Measurements from ENCODE around the gene FBXO2. TPM values are rescaled to one million over a fixed set of nuclear protein-coding genes. Genes with fewer than 3 reads are reported as not detected.

The FBXO2 gene
- total RNA-seq, 4 donors from 2014 or later, result 1.1 to 24.3 (median 8.3) TPM

DNA sequence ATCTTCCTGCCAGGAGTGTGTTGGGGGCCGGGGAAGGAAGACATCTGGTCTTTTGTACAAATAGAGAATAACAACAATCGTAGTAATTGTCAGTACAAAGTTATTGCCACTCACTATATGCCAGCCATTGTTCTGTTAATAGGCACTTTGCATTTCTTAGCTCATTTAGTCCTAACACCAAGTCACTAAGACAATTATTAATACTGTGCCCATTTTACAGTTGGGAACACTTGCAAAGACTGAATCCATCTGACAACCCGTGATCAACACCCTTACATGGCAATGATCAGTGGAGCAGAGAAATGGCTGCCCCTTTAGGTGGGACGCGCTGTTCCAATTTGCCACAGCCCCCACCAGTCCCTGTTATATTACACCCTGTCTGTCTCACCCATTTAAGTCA lies 33.3 kb downstream of the FBXO2 start:
- TF ChIP-seq, protein P1, sequence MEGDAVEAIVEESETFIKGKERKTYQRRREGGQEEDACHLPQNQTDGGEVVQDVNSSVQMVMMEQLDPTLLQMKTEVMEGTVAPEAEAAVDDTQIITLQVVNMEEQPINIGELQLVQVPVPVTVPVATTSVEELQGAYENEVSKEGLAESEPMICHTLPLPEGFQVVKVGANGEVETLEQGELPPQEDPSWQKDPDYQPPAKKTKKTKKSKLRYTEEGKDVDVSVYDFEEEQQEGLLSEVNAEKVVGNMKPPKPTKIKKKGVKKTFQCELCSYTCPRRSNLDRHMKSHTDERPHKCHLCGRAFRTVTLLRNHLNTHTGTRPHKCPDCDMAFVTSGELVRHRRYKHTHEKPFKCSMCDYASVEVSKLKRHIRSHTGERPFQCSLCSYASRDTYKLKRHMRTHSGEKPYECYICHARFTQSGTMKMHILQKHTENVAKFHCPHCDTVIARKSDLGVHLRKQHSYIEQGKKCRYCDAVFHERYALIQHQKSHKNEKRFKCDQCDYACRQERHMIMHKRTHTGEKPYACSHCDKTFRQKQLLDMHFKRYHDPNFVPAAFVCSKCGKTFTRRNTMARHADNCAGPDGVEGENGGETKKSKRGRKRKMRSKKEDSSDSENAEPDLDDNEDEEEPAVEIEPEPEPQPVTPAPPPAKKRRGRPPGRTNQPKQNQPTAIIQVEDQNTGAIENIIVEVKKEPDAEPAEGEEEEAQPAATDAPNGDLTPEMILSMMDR (IDR thresholded peaks at IDR 0.05), result no peak
- ATAC-seq (ENCODE audit: low FRiP score) (no peak), DNase-seq (ENCODE audit: low spot score) (no peak)

- TF ChIP-seq, protein P1 (IDR thresholded peaks at IDR 0.05), result no peak
- DNase-seq (ENCODE audit: low spot score) (no peak), ATAC-seq (ENCODE audit: low FRiP score) (no peak)
These were observed 33.8 kb downstream of the FBXO2 start for GRCh38 chr1:11620405-11620804.

DNA sequence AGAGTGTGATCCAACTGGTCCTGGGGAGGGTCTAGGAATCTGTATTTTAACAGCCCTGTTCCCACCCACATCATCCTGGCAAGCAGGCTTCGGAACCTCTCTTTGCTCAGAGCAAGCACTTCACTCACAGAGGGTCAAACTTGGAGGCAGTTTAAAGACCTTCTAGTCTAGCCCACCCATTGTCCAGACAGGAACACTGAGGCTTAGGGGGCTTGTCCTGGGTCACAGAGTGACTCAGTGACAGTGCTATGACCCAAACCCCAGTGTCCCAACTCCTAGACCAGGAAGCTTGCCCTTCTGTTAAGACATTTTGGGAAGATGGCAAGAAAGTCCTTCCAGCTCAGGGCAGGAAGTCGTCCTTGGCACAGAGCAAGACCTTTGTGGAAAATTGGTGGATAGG lies 36.5 kb downstream of the FBXO2 start:
- no peak for ATAC-seq (ENCODE audit: low FRiP score)
- TF ChIP-seq, protein P1 (IDR thresholded peaks at IDR 0.05), result no peak

DNA sequence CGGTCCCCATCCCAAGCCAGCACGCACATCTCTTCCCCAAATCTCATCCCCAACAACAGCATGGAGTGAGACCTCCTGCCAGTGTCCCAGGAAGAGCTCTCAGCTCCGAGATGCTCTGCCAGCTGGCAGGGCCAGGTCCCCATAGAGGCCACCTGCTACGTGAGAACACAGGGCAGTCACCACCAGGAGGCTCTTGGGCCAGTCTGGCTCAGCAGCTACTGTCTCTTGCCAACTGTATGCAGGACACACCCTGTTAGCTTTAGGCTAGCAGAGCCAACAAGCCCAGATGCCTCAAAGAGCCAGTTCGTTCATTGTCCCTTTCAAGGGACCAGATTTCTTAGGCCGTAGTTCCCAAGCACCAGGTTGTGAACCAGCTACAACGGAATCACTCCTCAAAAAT lies 36.9 kb downstream of the FBXO2 start:
- TF ChIP-seq, protein P1 (IDR thresholded peaks at IDR 0.05), result no peak
- ATAC-seq (ENCODE audit: low FRiP score) (no peak), DNase-seq (ENCODE audit: low spot score) (no peak)

More for the DNA sequence above, 36.5 kb downstream of the FBXO2 start:
- DNase-seq (ENCODE audit: low spot score), result no peak

GRCh38 chr1:11616766-11617165 lies 37.5 kb downstream of the FBXO2 start:
- no peak for DNase-seq (ENCODE audit: low spot score)
- ATAC-seq (ENCODE audit: low FRiP score), result no peak
- TF ChIP-seq, protein P1 (IDR thresholded peaks at IDR 0.05), result no peak

DNA sequence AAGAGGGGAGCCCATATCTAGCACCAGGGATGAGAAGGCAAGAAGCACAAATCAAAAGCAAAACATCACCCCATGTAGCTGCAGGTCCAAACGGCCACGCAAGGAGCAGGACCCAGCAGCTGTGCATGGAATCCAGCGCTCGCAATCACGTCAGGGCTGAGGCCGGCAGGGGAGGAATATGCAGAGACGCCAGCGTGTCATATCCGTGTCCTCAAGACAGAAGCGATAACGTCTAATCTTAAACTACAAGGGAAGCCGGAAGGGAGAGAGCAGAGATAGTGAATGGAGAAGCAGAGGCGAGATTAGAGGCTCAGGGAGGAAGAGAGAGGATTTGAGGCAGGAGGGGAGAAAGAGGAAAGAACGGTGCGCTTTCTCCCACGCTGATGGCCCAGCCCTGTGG lies 39.1 kb downstream of the FBXO2 start:
- DNase-seq (ENCODE audit: low spot score) (no peak), ATAC-seq (ENCODE audit: low FRiP score) (no peak)
- TF ChIP-seq, protein P1 (IDR thresholded peaks at IDR 0.05), result no peak

GRCh38 chr1:11613347-11613746 lies 40.9 kb downstream of the FBXO2 start:
- DNase-seq (ENCODE audit: low spot score), result no peak
- TF ChIP-seq, protein P1 (IDR thresholded peaks at IDR 0.05), result no peak
- ATAC-seq (ENCODE audit: low FRiP score), result no peak
